CD8-positive, alpha-beta memory T cell (primary cell): ENCODE measurements around the gene TARS2. TPM values are rescaled to one million over a fixed set of nuclear protein-coding genes. Genes with fewer than 3 reads are reported as not detected.
A peak's percentile ranks its signal among the peaks of the same experiment; 100 is the strongest.

ENCODE experiments used
- CTCF ChIA-PET: fragments of 350-600 bp; sonication (Branson Sonifier 250); formaldehyde crosslinking; loops from one replicate; lab custom pipeline; 2021; ENCODE audit warnings: antibody characterized with exemption; lab: Charles Lee
- POLR2A ChIA-PET: fragments of 350-600 bp; sonication (Branson Sonifier 250); formaldehyde crosslinking; loops from one replicate; lab custom pipeline; 2021; ENCODE audit warnings: antibody characterized with exemption; lab: Charles Lee
- DNase-seq, 5 donors: peaks; one replicate each; pipeline versions ENCODE4 v3.0.0 to v3.0.0-alpha.2; 2020 to 2022; ENCODE audit warnings: mixed read lengths in 1 of 5
- H3K27ac ChIP-seq: one replicate; pipeline ENCODE4 v1.7.0; 2013; ENCODE audit warnings: low read depth, mild to moderate bottlenecking, low read length, moderate library complexity
- H3K27me3 ChIP-seq: 2 replicates; pipeline ENCODE4 v1.7.0; 2013; ENCODE audit warnings: low read length, mild to moderate bottlenecking; ENCODE audit not compliant: insufficient read depth, poor library complexity, severe bottlenecking
- H3K36me3 ChIP-seq: 2 replicates; pipeline ENCODE4 v1.7.0; 2013; ENCODE audit warnings: mild to moderate bottlenecking, low read length, moderate library complexity; ENCODE audit not compliant: insufficient read depth
- H3K4me1 ChIP-seq: 2 replicates; pipeline ENCODE4 v1.7.0; 2013; ENCODE audit warnings: mild to moderate bottlenecking, low read length, moderate library complexity; ENCODE audit not compliant: insufficient read depth
- H3K4me3 ChIP-seq: 2 replicates; pipeline ENCODE4 v1.7.0; 2013; ENCODE audit warnings: mild to moderate bottlenecking, low read length
- H3K9me3 ChIP-seq: 2 replicates; pipeline ENCODE4 v1.7.0; 2013; ENCODE audit warnings: mild to moderate bottlenecking, low read length
- H3K27ac Mint-ChIP-seq, 8 donors: one replicate each; pipeline ENCODE4 v1.8.0; 2020 to 2021; ENCODE audit warnings: mixed read lengths in 8 of 8, mild to moderate bottlenecking in 6 of 8, inconsistent platforms in 3 of 8, moderate library complexity in 3 of 8
- H3K27me3 Mint-ChIP-seq, 2 donors: one replicate each; pipeline ENCODE4 v1.8.0; 2020 to 2021; ENCODE audit warnings: mixed read lengths in 2 of 2, mild to moderate bottlenecking in 1 of 2, moderate library complexity in 1 of 2
- H3K36me3 Mint-ChIP-seq, 3 donors: one replicate each; pipeline ENCODE4 v1.8.0; 2020 to 2021; ENCODE audit warnings: mixed read lengths in 3 of 3, inconsistent platforms in 1 of 3, mild to moderate bottlenecking in 1 of 3
- H3K4me1 Mint-ChIP-seq, 3 donors: one replicate each; pipeline ENCODE4 v1.8.0; 2020 to 2021; ENCODE audit warnings: mixed read lengths in 3 of 3, inconsistent platforms in 1 of 3, mild to moderate bottlenecking in 1 of 3
- H3K4me3 Mint-ChIP-seq, 7 donors: one replicate each; pipeline ENCODE4 v1.8.0; 2020 to 2021; ENCODE audit warnings: mixed read lengths in 7 of 7, mild to moderate bottlenecking in 6 of 7, moderate library complexity in 4 of 7, inconsistent platforms in 2 of 7
- H3K9me3 Mint-ChIP-seq, 5 donors: one replicate each; pipeline ENCODE4 v1.8.0; 2020 to 2022; ENCODE audit warnings: mixed read lengths in 5 of 5, mild to moderate bottlenecking in 3 of 5, moderate library complexity in 2 of 5, inconsistent platforms in 1 of 5
- polyA plus RNA-seq: library from polyadenylated mRNA; unstranded; fragments of 300-500 nt; fragmentation: Illumina TruSeq; gene quantifications from one replicate; pipeline ENCODE4 v1.2.3, GENCODE V29; 2021
- total RNA-seq, 2 experiments: library from RNA; stranded (reverse); gene quantifications; one replicate each; pipeline ENCODE4 v1.2.3, GENCODE V29; 2021

TARS2 gene
- total and polyA plus RNA-seq, 3 experiments from 2014 or later: 29.0 to 51.2 (median 49.7) TPM

GRCh38 chr1:150508982-150509381 lies 21.8 kb downstream of the TARS2 start:
- H3K9me3 ChIP-seq: no peaks in the 10 kb centered on the region
- H3K36me3 ChIP-seq: peaks cover 11% of the 10 kb centered on the region
- H3K4me3 ChIP-seq: no peak overlapping the region
- H3K27me3 Mint-ChIP-seq: peaks cover 0 to 2% of the 10 kb centered on the region in 2 donors
- peaks cover 4 to 36% (median 12%) of the 10 kb centered on the region in 3 donors for H3K36me3 Mint-ChIP-seq
- H3K9me3 Mint-ChIP-seq: no peaks in the 10 kb centered on the region
- no peak overlapping the region for H3K27ac ChIP-seq
- no peaks in the 10 kb centered on the region for H3K4me1 ChIP-seq
- ChIA-PET POLR2A (no interaction called here), CTCF (interaction anchor here (1.0 to 1.6 kb wide), 2 partner anchors 13 to 23 kb away, joined by 3 read pairs; no protein-coding TSS in a partner anchor)
- DNase-seq: no peak
- H3K4me3 Mint-ChIP-seq: no peak overlapping the region
- H3K27ac Mint-ChIP-seq: no peak overlapping the region
- no peaks in the 10 kb centered on the region for H3K27me3 ChIP-seq
- H3K4me1 Mint-ChIP-seq: peaks cover 5 to 6% (median 6%) of the 10 kb centered on the region in 3 donors

DNA sequence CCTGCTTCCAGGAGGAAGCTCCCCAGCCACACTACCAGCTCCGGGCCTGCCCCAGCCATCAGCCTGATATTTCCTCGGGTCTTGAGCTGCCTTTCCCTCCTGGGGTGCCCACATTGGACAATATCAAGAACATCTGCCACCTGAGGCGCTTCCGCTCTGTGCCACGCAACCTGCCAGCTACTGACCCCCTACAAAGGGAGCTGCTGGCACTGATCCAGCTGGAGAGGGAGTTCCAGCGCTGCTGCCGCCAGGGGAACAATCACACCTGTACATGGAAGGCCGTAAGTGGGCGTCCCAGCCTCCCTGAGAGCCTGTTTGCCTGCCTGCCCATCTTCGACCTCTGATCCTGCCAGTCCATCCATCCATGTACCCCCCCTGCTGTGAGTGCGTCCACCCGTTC lies 24.3 kb downstream of the TARS2 start:
- CTCF ChIA-PET: no interaction called here
- H3K27me3 ChIP-seq: no peaks in the 10 kb centered on the region
- POLR2A ChIA-PET: no interaction called here

DNA sequence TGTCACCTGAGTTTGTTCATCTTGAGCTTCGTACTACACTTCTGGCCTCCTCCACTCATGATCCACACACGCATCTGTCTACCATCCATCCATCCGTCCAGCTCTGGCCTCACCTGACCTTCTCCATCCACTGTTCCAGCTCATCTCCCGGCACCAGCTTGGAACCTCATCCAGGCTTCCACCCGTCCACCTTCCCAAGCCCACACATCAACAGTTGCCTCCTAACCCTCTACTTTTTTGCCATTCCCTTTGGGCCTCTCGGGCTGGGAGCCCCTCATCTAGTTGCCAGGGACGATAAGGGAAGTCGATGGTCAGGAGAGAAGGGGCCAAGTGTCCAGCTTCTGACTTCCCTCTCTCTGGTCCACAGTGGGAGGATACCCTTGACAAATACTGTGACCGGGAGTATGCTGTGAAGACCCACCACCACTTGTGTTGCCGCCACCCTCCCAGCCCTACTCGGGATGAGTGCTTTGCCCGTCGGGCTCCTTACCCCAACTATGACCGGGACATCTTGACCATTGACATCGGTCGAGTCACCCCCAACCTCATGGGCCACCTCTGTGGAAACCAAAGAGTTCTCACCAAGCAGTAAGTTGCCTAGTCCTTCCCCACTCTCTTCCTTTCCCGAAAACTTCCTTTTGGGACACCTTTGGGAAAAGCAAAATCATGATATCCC lies 24.9 kb downstream of the TARS2 start:
- Mint-ChIP-seq H3K36me3 (peaks cover 0 to 8% (median 1%) of the 10 kb centered on the region in 3 donors), H3K27me3 (peaks cover 0 to 2% of the 10 kb centered on the region in 2 donors), H3K4me3 (peak overlapping the region in 1 of 7 donors; percentile 66), H3K4me1 (peaks cover 17 to 21% (median 19%) of the 10 kb centered on the region in 3 donors), H3K9me3 (no peaks in the 10 kb centered on the region), H3K27ac (peak overlapping the region in 1 of 8 donors; percentile 51)
- POLR2A ChIA-PET: no interaction called here
- no peak overlapping the region for H3K4me3 ChIP-seq
- CTCF ChIA-PET: no interaction called here
- no peaks in the 10 kb centered on the region for H3K27me3 ChIP-seq
- H3K4me1 ChIP-seq: peaks cover 10% of the 10 kb centered on the region
- no peak overlapping the region for H3K27ac ChIP-seq
- H3K9me3 ChIP-seq: no peaks in the 10 kb centered on the region
- DNase-seq: no peak
- no peaks in the 10 kb centered on the region for H3K36me3 ChIP-seq

More for the DNA sequence above, 24.3 kb downstream of the TARS2 start:
- peaks cover 12 to 18% (median 18%) of the 10 kb centered on the region in 3 donors for H3K4me1 Mint-ChIP-seq
- H3K9me3 Mint-ChIP-seq: no peaks in the 10 kb centered on the region
- no peak for DNase-seq
- no peaks in the 10 kb centered on the region for H3K9me3 ChIP-seq
- H3K27ac ChIP-seq: no peak overlapping the region
- H3K36me3 ChIP-seq: no peaks in the 10 kb centered on the region
- no peak overlapping the region for H3K4me3 ChIP-seq
- peak overlapping the region in 2 of 7 donors; percentile 43 to 50 for H3K4me3 Mint-ChIP-seq
- H3K27ac Mint-ChIP-seq: peak overlapping the region in 1 of 8 donors; percentile 51
- H3K4me1 ChIP-seq: peaks cover 9% of the 10 kb centered on the region
- H3K27me3 Mint-ChIP-seq: peaks cover 0 to 2% of the 10 kb centered on the region in 2 donors
- peaks cover 0 to 14% (median 1%) of the 10 kb centered on the region in 3 donors for H3K36me3 Mint-ChIP-seq

DNA sequence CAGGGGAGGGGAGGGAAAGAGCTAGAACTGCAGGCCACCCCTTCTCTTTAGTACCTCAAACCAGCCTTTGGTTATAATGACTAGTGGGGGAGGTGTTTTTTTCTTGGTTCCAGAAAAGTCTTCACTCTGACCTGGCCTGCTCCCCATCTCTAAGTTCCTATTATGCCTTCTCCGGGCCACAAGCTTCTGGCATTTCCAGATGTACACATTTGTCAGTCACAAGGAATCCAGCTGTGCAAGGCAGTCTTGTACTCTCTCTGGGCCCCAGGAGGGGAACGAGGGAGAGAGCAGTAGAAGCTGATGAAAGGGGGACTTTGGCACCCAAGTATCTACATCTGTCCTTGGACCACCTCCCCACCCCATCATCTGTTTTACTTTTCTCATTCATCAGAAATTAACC lies 25.6 kb downstream of the TARS2 start:
- DNase-seq: no peak
- ChIA-PET CTCF (no interaction called here), POLR2A (no interaction called here)
- Mint-ChIP-seq H3K4me1 (peaks cover 17 to 21% (median 19%) of the 10 kb centered on the region in 3 donors), H3K4me3 (peak overlapping the region in 3 of 7 donors; percentile 12 to 66 (median 13)), H3K9me3 (no peaks in the 10 kb centered on the region), H3K27me3 (peaks cover 0 to 2% of the 10 kb centered on the region in 2 donors), H3K27ac (no peak overlapping the region), H3K36me3 (peaks cover 0 to 4% (median 1%) of the 10 kb centered on the region in 3 donors)
- Histone ChIP-seq H3K4me1 (peaks cover 10% of the 10 kb centered on the region), H3K9me3 (no peaks in the 10 kb centered on the region), H3K27ac (no peak overlapping the region), H3K27me3 (no peaks in the 10 kb centered on the region), H3K4me3 (no peak overlapping the region), H3K36me3 (no peaks in the 10 kb centered on the region)

- peaks cover 10% of the 10 kb centered on the region for H3K4me1 ChIP-seq
- ChIA-PET CTCF (no interaction called here), POLR2A (no interaction called here)
- no peak overlapping the region for H3K27ac ChIP-seq
- H3K9me3 Mint-ChIP-seq: no peaks in the 10 kb centered on the region
- H3K27ac Mint-ChIP-seq: no peak overlapping the region
- no peak for DNase-seq
- H3K36me3 Mint-ChIP-seq: peaks cover 0 to 4% (median 1%) of the 10 kb centered on the region in 3 donors
- H3K27me3 ChIP-seq: no peaks in the 10 kb centered on the region
- H3K36me3 ChIP-seq: no peaks in the 10 kb centered on the region
- H3K9me3 ChIP-seq: no peaks in the 10 kb centered on the region
- peaks cover 0 to 2% of the 10 kb centered on the region in 2 donors for H3K27me3 Mint-ChIP-seq
- peaks cover 17 to 21% (median 19%) of the 10 kb centered on the region in 3 donors for H3K4me1 Mint-ChIP-seq
- H3K4me3 Mint-ChIP-seq: peak overlapping the region in 3 of 7 donors; percentile 12 to 48 (median 47)
- no peak overlapping the region for H3K4me3 ChIP-seq
These were observed 26.2 kb downstream of the TARS2 start for GRCh38 chr1:150513351-150513791.

DNA sequence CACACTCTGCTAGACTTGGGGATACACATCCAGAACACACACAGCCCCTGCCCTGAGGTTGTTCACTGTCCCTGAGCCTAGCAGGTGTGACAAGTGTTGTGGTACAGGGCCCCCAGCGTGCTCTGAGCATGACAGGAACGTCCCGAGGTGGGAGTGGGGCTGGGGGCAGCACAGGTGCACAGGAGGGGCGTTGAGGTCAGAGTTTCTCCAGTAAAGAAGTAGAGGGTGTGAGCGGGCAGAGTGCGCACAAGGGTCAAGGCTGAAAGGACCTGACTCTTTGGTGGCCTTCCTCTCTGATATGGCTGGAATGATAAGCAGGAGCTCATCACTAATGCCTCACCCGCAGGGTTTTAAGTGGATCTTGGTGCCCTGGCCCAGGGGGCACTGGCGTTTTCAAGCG lies 27.0 kb downstream of the TARS2 start:
- Mint-ChIP-seq H3K27me3 (peaks cover 0 to 2% of the 10 kb centered on the region in 2 donors), H3K27ac (peak overlapping the region in 2 of 8 donors; percentile 22 to 62), H3K4me3 (peak overlapping the region; percentile 58 to 94 (median 90)), H3K4me1 (peaks cover 17 to 21% (median 19%) of the 10 kb centered on the region in 3 donors), H3K36me3 (peaks cover 0 to 4% (median 3%) of the 10 kb centered on the region in 3 donors), H3K9me3 (no peaks in the 10 kb centered on the region)
- no peak for DNase-seq
- Histone ChIP-seq H3K4me1 (peaks cover 10% of the 10 kb centered on the region), H3K9me3 (no peaks in the 10 kb centered on the region), H3K27ac (no peak overlapping the region), H3K4me3 (no peak overlapping the region), H3K27me3 (no peaks in the 10 kb centered on the region), H3K36me3 (no peaks in the 10 kb centered on the region)
- ChIA-PET POLR2A (no interaction called here), CTCF (interaction anchor here (1.3 kb wide), 1 partner anchor 10 kb away, joined by 3 read pairs; no protein-coding TSS in a partner anchor)

- no peak for DNase-seq
- peaks cover 0 to 4% (median 3%) of the 10 kb centered on the region in 3 donors for H3K36me3 Mint-ChIP-seq
- H3K36me3 ChIP-seq: no peaks in the 10 kb centered on the region
- H3K9me3 Mint-ChIP-seq: no peaks in the 10 kb centered on the region
- peak overlapping the region; percentile 38 to 93 (median 70) for H3K27ac Mint-ChIP-seq
- H3K4me3 Mint-ChIP-seq: peak overlapping the region; percentile 87 to 94 (median 92)
- H3K27me3 Mint-ChIP-seq: peaks cover 0 to 2% of the 10 kb centered on the region in 2 donors
- ChIA-PET CTCF (interaction anchor here (1.3 to 1.8 kb wide), 3 partner anchors 11 to 301 kb away, joined by 3 to 8 read pairs (median 5); no protein-coding TSS in a partner anchor), POLR2A (interaction anchor here (0.6 to 2.8 kb wide), 7 partner anchors 27 to 865 kb away, joined by 3 to 11 read pairs (median 5); partner anchors contain the start of genes RPRD2 and TARS2)
- peaks cover 10% of the 10 kb centered on the region for H3K4me1 ChIP-seq
- H3K4me3 ChIP-seq: peak overlapping the region; percentile 80
- peaks cover 17 to 21% (median 19%) of the 10 kb centered on the region in 3 donors for H3K4me1 Mint-ChIP-seq
- peak overlapping the region; percentile 61 for H3K27ac ChIP-seq
- no peaks in the 10 kb centered on the region for H3K9me3 ChIP-seq
- no peaks in the 10 kb centered on the region for H3K27me3 ChIP-seq
These were observed 27.7 kb downstream of the TARS2 start for GRCh38 chr1:150514913-150515327.
